ENCODE measurements around the gene SURF1. TPM values are rescaled to one million over a fixed set of nuclear protein-coding genes. Genes with fewer than 3 reads are reported as not detected.
"Not testable (repeated sequence)": the region's sequence is repeated elsewhere in the genome, so short reads cannot be mapped to it uniquely, and the experiment has no call there.

SURF1 gene
- total RNA-seq, 2 donors from 2014 or later, result 27.7 to 30.2 TPM

- intact Hi-C loops (cut with DNase I), result no loop called here
- DNase-seq (ENCODE audit: low spot score), result no peak
Measured at GRCh38 chr9:133348718-133349573, 7.3 kb downstream of the SURF1 start.

DNA sequence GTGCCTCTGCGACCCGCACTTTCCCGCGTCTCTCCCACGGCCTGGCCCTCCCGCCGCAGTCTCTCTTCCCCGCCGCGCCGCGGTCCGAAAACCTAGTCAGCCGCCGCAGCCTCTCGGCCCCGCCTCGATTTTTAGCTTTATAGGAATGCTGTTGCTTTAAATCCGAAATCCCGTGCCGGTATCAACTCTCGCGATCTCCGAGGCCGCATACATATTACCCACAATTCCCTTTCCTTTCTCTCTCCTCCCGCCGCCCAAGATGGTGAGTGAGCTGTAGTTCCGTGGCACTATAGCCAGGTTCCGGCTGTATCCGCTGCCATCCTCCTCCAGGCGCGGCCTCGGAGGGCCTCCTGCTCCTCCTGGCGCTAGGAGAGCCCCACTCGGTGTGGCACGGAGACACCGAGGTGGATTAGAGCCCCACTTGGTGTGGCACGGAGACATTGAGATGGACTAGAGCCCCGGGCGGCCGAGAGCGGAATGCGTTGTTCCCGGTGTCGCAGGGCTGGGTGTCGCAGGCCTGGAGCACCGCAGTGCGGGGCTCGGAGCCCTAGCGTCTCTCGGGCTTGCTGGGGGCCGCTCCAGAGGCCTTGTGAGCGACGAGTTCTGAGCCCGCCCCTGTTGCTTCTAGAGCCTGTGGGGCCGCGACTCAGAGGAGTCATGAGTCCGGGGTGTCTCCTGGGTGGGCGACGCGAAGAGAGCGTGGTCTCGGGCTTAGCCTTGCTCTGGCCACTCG, 8.1 kb downstream of the SURF1 start, which contains the start of the genes MED22 and RPL7A:
Gene MED22 (minus strand): TSS at position 147 of the 733 bp plus-strand sequence. CDS start 1,469 bp downstream, outside the sequence.
Gene RPL7A (plus strand): TSS at position 234 of the 733 bp plus-strand sequence. CDS start 26 bp downstream, at position 260.
- peak; percentile 98 for DNase-seq (ENCODE audit: low spot score)
- intact Hi-C loops (cut with DNase I), result no loop called here

- no peak for DNase-seq (ENCODE audit: low spot score)
- intact Hi-C loops (cut with DNase I), result no loop called here
Measured at GRCh38 chr9:133347515-133347984, 8.7 kb downstream of the SURF1 start.

GRCh38 chr9:133346021-133346785, 10.1 kb downstream of the SURF1 start:
- intact Hi-C loops (cut with DNase I), result no loop called here
- DNase-seq (ENCODE audit: low spot score), result no peak

GRCh38 chr9:133345596-133345995, 10.7 kb downstream of the SURF1 start:
- no peak for DNase-seq (ENCODE audit: low spot score)
- intact Hi-C loops (cut with DNase I), result no loop called here

DNA sequence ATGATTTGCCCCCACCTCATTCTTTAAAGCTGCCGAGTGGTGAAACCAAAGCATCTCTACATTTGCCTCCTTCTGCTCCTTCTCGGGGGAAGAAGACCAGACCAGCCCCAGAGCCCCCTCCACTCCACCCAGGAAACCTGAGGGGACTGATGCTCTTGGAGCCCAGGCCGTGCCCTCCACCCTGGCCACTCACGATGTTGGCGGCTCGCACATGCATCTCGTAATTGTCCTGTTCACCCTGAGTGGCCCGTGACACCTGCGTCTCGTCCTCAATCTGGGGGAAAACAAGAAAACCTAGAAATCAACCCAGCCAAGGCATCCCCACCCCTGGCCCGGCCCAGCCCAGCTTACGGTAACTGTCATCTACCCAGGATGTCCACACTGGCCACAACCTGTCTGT, 11.3 kb downstream of the SURF1 start:
- intact Hi-C loops (cut with DNase I), result no loop called here
- DNase-seq (ENCODE audit: low spot score), result no peak

- intact Hi-C loops (cut with DNase I), result no loop called here
- no peak for DNase-seq (ENCODE audit: low spot score)
Measured at GRCh38 chr9:133344071-133344470, 12.2 kb downstream of the SURF1 start.

DNA sequence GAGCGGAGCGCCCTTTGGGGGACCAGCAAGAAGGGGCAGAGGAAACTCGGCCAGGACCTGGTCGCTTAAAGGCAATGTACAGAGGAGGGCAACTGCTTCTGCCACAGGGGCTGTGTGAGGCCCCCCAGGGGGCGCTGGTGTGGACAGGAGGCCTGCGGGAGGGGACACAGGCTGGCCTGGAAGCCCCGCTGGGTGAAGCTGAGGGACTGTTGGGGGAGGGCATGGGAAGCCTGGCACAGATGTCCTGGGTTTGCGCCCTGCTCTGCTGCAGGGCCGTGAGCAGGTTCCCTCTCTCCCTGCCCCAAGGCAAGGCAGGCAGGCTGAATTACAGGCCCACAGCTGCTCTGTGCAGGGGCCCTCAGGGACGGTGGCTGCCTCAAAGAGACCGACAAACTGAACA, 13.7 kb downstream of the SURF1 start:
- DNase-seq (ENCODE audit: low spot score), result no peak
- intact Hi-C loops (cut with DNase I), result no loop called here

- no peak for DNase-seq (ENCODE audit: low spot score)
- intact Hi-C loops (cut with DNase I), result no loop called here
Measured at GRCh38 chr9:133342069-133342406, 14.2 kb downstream of the SURF1 start.

- intact Hi-C loops (cut with DNase I), result no loop called here
- DNase-seq (ENCODE audit: low spot score), result peak; percentile 92
Measured at GRCh38 chr9:133341369-133342068, 14.8 kb downstream of the SURF1 start.

- intact Hi-C loops (cut with DNase I), result no loop called here
- DNase-seq (ENCODE audit: low spot score), result no peak
Measured at GRCh38 chr9:133340916-133341315, 15.4 kb downstream of the SURF1 start.

GRCh38 chr9:133340256-133340655, 16.0 kb downstream of the SURF1 start:
- DNase-seq (ENCODE audit: low spot score), result no peak
- intact Hi-C loops (cut with DNase I), result no loop called here

- intact Hi-C loops (cut with DNase I), result no loop called here
- DNase-seq (ENCODE audit: low spot score), result no peak
Measured at GRCh38 chr9:133339641-133340040, 16.6 kb downstream of the SURF1 start.

- intact Hi-C loops (cut with DNase I), result no loop called here
- peak; percentile 98 for DNase-seq (ENCODE audit: low spot score)
Measured at GRCh38 chr9:133335924-133336811, 20.1 kb downstream of the SURF1 start, which contains the start of gene SURF6. TSS of gene SURF6 (minus strand) at chr9:133336188. CDS start at chr9:133336132, 56 bp downstream.

DNA sequence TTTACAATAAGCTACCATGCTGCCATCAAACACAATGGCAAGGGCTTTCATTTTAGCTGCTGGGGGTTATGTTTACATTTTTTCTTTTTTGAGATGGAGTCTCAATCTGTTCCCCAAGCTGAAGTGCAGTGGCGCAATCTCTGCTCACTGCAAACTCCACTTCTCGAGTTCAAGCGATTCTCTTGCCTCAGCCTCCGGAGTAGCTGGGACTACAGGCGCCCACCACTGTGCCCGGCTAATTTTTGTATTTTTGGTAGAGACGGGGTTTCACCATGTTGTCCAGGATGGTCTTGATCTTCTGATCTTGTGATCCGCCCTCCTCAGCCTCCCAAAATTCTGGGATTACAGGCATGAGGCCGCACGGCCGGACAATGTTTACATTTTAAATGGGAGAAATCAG, 21.4 kb downstream of the SURF1 start:
- DNase-seq (ENCODE audit: low spot score), result peak; percentile 23
- intact Hi-C loops (cut with DNase I), result not testable (repeated sequence)

DNA sequence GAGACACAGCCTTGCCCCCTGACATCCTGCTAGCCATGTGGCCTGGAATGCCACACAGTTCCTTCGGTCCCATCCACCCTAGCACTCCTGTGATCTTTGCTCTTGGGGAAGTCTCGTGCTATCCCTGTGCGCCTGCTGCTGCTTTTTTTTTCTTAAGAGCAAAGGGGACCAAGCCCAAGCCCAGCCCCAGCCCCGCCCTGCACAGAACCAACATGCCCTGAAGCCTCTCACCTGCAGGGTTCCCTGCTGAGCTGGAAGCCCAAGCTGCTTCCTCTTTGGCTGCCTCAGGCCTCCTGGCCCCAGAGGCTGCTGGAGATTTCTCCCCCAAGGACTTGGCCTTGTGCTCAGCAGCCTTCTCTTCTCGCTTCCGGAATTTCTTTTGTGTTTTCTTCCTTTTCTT, 22.1 kb downstream of the SURF1 start:
- intact Hi-C loops (cut with DNase I), result no loop called here
- DNase-seq (ENCODE audit: low spot score), result peak; percentile 5

- intact Hi-C loops (cut with DNase I), result no loop called here
- DNase-seq (ENCODE audit: low spot score), result no peak
Measured at GRCh38 chr9:133333566-133333965, 22.7 kb downstream of the SURF1 start.

GRCh38 chr9:133333011-133333410, 23.3 kb downstream of the SURF1 start:
- intact Hi-C loops (cut with DNase I), result no loop called here
- DNase-seq (ENCODE audit: low spot score), result no peak

Data from posterior vena cava (tissue), 2 donors.